SK-N-DZ (cell line): ENCODE measurements around the gene RBM22.

Source experiments
- DNase-seq: peaks from one replicate; pipeline ENCODE4 v3.0.0-alpha.2; 2015; ENCODE audit warnings: low spot score

Gene RBM22

DNA sequence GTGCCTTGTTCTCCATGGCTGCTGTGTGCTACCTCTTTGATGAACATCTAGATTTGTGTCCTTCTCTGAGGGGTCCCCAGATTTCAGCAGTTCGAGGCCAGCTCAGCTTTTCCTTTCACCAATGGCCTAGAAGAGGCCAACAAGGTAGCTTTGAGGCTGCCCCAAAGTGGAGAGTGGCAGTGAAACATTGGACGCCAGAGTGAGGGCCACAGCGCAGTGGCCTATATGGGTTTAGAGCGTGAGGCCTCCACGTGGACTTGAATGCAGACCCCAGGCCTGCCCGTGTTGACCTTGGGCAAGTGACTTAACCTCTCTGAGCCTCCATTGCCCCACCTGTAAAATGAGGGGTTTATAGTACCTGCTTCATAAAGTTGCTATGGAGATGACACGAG, 28.0 kb downstream of the RBM22 start:
- no peak for DNase-seq

DNA sequence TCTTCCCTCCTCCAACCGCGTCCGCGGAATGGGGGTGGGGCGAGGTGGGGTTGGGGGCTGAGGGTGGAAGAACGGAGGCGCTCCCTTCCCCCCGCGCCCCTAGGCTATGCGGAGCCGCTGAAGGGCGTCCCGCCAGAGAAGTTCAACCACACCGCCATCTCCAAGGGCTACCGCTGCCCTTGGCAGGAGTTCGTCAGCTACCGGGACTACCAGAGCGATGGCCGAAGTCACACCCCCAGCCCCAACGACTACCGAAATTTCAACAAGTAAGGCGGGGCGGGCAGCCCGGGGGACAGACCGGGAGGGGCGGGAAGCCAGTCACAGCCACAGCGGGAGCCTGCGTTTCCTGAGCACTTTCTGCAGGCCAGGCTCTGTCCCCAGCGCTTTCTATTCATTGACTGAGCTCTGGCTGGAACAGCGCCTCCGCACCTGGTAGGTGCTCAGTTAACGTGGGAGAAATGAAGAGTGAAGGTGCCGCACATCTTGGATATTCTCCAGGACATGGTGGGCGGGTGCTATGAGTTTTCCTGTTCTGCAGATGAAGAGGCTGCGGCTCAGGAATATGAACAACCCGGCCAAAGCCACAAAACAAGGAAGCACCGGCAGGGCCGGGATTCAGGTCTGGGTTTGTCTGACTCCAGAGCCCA, 28.5 kb downstream of the RBM22 start:
- no peak for DNase-seq

DNA sequence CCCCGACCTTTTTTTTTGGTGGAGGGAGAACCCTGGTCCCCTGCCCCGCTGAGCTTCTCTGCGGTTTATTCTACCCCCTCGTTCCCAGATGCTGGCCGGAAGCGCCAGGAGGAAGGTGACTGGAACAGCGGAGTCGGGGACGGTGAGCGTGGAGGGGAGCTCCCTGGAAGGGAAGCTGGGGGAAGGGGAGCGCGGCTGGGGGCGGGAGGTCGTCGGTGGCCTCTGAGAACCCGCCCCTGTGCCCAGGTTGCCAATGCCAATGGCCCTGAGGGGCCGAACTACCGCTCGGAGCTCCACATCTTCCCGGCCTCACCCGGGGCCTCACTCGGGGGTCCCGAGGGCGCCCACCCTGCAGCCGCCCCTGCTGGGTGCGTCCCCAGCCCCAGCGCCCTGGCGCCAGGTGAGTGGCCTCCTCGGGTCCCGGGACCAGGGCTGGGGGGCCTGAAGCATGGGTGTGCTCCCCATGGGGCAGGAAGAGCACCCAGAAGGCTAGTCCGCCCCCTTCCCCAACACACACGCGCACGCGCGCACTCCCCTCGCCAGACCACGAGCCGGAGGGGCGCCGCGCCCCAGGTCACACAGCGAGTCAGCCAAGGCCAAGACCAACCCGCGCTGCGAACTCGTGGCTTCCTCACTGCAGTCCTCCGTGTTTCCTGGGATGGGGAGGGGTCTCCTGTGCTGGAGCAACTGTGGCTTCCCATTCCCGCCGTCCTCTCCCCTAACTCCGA, 29.2 kb downstream of the RBM22 start:
- no peak for DNase-seq

DNA sequence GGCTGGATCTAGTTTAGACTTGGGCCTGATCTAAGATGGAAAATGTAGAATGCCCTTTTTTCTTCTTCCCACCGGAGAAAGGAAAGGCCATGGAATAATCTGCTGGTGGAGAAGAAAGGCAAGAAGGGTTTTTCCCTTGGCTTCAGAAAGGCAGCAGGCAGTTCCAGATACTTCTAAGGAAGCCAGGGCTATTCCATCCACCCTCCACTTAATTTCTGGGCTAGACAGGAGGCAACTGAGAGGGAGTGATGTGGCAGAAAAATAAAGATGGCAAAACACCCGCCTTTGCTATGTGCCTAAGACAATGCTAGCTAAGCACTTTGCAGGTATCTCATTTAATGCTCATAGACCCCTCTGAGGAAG, 29.9 kb downstream of the RBM22 start:
- no peak for DNase-seq

DNA sequence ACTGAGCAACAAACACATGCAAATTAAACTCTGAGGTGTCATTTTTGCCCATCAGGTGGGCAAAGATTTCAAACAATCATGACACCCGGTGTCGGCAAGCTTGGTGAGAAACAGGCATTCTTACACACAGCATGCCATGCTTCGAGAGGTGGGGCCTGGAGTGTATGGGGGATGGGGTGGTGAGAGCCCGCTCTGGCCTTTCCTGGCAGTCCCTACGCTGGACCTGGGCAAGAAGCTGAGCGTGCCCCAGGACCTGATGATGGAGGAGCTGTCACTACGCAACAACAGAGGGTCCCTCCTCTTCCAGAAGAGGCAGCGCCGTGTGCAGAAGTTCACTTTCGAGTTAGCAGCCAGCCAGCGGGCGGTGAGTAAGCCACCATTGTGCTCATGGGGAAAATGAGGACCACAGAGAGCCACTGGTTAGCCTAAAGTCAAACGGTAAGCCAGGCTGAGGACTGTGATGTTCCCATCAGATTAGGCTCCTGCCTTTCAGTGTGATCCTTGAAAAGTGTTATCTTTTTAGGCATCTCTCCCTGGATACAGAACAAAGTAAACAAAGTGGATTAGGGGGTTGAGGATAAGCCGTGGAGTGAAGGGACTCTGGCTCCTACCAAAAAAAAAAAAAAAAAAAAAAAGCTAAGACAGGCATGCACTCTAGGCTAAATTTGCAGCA, 30.5 kb downstream of the RBM22 start:
- peak; percentile 49 for DNase-seq

DNA sequence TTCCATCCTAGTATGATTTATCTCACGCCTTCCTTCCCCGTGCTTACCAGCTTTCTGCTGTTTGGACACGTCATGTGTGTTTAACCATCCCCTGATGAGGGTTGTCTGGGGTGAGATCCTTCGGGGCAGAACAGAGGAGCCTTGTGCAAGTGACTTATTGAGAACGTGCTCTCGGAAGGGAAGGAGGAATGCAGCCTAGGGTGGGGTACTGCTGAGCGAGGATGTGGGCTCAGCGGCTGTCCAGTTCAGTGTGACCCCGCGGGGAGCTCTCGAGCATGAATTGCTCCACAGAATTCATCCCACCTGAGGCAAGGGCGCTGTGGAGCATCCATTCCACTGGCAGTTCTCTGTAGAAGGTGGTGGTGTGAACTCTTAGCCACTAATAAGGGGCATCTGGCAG, 35.8 kb downstream of the RBM22 start:
- no peak for DNase-seq

DNA sequence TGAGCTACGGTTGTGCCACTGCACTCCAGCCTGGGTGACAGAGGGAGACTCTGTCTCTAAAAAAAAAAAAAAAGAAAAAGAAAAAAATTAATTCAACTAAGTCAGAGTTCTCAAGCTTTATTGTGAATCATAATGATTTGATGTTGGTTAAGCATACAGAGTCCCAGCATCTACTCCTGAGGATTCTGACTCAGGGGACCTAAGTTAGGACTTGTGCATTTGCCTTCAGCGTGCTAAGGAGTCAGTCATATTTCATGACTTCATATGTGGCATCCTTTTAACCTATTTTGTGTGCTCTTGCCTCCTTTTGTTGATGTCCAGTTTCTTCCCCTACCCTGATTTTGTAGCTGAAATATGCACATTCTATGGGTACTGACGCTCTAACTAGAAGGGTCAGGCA, 36.9 kb downstream of the RBM22 start:
- no peak for DNase-seq

DNA sequence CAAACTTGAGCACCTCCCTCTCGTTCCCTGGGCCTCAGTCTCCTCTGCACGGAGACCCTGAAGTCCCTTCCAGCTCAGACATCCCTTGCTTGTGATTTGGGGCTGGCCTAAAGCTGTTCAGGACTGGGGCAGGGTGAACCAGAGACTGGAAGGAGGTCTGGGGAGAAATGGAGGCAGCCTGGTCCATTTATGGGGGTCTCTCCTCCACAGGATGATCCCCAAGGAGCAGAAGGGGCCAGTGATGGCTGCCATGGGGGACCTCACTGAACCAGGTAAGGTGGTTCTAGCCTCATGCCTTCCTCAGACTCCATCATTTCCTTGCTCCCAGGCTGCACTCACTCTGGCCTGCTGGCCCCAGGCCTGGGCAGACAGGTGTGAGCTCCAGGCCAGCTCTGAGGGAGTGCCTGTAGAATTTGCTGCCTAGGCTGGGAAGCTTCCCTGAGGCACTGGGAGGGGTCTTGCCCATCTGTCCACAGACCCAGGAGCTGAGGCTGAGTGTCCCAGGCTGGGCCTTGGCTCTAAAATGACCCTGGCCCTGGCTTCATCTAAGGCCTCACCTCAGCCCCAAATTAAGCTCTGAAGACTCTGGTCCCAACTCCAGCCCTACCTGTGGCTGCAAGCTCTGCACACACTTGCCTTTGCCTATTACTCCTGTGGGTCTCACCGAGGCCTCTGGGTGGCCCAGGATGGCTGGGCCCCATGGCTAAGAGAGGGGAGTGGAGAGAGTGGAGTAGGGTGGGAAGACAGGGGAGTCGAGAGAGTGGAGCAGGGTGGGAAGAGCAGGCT, 37.9 kb downstream of the RBM22 start:
- no peak for DNase-seq

DNA sequence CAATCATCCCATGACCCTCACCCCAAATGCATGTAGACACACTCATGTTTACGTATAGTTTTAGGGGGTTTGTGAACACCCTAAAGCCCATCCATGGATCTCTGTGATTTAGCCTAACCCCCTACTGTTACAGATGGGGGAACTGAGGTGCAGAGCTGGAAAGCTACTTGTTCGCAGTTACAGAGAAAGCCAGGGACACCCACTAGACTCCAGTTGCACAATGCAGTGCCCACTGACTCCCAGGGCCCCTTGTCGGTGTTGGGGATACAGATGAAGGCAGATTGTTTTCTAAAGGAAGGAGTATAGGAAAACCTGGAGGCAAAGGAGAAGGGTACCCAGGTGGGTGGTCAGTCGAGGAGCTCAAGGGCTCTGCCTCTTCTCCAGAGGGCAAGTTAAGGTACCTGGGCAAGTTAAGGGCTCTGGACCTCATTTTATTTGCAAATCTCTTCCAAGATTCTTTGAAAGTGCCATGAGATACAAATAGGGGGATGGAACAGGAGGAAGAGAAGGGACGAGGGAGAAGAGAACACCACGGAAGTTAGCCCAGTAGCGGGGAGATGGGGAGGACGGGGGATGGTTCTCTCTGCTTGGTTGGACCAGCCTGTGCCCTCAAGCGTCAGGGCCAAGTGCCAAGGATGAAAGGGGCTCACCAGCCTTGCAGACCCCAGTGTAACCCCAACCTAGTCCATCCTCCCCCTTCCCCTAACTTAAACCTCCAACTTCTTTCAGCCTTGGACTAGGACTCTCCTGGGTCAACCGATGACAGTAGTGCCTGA, 38.9 kb downstream of the RBM22 start:
- DNase-seq: no peak

DNA sequence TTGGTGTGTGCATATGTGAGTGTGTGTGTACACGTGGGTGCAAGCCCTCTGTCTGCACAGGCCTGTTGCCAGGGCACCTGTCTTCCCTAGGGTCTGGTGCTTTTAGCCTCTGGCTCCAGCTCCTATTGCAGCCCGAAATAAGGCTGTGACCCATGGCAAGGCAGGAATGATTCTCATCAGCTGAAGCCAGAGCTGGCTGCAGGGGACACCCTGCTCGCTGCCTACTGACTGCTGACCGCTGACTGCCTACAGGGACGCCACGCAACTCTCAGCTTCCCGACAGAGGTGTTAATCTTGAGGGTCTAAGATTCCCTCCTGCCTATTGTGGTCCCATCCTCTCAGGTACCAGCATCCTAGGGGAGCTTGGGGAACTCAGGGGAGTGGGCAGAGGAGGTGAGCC, 39.8 kb downstream of the RBM22 start, which contains the start of gene MYOZ3:
Gene MYOZ3, plus strand, starts transcription at position 166 of the 400 bp plus-strand sequence. CDS start 1,691 bp downstream, outside the sequence.
- DNase-seq: no peak

DNA sequence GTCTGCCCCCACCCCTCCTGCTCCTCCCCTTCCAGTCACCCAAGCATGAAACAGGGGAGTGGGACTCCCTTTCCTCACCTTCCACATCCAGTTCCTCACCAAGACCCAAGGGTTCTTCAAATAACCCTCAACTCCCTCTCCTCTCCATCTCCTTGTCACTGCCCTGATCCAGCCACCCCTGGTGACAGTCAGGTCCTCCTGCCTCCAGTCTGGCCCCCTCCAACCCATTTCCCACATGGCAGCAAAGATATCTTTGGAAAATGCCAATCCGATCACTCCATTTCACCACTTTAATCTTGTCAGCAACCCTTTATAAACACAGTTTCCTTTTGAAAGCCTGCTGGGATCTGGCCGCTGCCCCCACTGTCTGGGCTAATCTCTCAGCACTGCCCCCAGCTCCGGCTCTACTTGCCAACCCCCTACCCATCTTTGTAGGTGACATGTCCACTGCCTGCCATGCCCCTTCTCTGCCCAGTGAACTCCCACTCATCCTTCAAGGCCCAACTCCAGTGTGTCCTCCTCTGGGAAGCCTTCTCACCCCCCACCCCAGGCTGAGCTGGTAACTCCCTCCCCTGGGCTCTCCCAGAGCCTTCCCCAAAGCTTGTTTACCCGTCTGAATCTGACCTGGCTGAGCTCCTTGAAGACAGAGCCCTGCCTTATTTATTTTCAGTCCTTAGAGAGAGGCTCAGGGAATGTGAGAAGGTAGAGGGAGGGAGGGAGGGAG, 40.6 kb downstream of the RBM22 start:
- no peak for DNase-seq

DNA sequence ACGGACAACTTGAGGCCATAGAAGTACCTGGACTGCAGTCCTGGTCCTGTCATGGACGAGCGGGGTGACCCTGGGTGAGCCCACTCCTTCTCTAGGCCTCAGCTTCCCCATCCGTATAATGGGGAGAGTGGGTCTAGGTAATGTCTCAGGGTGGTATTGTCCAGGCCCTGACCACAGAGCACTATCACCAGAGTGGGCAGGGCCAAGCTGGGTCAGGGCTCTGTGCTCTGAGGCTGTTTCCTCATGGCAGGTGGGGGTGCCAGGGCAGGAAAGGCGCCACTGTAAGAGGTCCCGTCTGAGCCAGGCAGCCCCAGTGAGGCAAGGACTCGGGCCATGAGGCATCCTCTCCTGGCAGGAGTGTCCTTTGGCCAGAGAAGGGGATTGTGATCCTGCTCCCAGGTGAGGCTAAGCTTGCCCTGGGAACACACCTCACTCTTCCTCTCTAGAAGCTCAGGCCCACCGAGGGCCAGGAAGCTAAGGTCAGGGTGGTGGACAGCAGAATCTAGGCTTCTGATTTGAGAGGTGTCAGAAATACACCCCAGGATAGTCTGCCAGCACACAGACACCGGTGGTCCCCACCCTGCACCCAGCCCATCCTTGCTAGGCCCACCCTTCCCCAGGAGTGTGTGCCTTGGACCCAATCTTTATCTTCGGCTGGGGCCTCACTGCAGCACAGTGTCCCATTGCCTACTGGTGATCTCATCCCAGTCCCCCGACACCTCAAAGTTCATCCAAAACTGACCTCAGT, 41.3 kb downstream of the RBM22 start:
- no peak for DNase-seq

DNA sequence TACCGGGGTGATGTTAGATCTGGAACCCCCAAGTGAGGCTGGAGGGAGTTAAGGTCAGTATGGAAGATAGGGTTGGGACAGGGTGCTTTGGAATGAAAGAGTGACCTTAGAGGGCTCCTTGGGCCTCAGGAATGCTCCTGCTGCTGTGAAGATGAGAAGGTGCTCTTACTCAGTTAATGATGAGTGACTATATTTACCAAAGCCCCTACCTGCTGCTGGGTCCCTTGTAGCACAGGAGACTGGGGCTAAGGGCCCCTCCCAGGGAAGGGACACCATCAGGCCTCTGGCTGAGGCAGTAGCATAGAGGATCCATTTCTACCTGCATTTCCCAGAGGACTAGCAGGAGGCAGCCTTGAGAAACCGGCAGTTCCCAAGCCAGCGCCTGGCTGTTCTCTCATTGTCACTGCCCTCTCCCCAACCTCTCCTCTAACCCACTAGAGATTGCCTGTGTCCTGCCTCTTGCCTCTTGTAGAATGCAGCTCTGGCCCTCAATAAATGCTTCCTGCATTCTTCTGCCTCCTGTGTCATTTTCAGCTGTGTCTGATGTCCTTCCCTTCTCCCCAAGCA, 42.1 kb downstream of the RBM22 start:
- DNase-seq: no peak

DNA sequence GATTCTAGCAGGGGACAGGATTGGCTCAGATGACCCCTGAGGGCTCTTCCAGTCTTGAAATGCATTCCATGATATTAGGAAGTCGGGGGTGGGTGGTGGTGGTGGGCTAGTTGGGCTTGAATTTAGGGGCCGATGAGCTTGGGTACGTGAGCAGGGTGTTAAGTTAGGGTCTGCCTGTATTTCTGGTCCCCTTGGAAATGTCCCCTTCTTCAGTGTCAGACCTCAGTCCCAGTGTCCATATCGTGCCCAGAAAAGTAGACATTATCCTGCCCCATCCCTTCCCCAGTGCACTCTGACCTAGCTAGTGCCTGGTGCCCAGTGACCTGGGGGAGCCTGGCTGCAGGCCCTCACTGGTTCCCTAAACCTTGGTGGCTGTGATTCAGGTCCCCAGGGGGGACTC, 42.7 kb downstream of the RBM22 start:
- no peak for DNase-seq

DNA sequence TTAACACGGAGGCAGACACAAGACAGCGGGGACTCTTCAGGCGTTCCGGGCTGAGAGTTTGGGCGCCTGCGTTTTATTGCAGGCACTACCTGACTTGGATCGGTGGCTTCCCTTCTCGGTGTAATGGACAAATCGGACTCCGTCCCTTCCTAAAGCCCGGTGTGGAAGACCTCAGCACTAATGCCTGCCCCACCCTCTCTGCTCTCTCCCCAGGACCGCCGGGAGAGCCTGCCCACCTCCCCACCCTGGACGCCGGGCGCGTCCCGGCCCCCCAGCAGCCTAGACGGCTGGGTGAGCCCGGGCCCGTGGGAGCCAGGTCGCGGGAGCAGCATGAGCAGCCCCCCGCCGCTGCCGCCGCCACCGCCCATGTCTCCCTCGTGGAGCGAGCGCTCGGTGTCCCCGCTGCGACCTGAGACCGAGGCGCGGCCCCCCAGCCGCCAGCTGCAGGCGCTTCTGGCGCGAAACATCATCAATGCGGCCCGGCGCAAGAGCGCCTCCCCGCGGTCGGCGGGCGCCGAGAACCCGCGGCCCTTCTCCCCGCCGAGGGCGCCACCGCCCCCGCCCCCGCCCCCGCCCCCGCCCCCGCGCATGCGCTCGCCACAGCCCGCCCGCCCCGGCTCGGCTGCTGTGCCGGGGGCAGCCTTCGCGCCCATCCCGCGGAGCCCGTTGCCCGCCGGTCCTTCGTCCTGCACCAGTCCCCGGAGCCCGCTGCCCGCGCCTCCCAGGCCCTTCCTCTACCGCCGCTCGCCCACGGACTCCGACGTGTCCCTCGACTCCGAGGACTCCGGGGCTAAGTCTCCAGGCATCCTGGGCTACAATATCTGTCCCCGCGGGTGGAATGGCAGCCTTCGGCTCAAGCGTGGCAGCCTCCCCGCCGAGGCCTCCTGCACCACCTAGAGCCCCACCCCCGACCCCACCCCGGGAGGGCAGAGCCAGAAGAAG, 44.4 kb downstream of the RBM22 start:
- peak; percentile 74 for DNase-seq

DNA sequence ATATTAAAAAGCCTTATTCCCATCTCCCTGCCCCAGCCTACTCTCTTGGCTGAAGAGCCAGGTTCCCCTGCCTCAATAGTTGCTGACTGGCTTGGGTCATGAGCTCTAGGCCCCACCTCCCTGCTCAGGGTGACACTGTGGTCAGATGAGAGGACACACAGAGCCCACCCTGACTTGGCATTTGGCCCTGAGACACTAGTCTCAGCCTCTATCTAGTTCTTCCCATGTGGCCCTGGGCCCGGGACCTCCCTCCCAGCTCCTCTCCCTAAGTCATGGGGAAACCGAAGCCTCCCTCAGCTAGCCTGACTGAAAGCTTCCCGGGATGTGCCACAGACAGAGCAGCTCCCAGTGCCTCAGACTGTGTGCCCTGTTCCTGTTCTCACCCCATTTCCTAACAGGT, 45.6 kb downstream of the RBM22 start:
- DNase-seq: no peak

DNA sequence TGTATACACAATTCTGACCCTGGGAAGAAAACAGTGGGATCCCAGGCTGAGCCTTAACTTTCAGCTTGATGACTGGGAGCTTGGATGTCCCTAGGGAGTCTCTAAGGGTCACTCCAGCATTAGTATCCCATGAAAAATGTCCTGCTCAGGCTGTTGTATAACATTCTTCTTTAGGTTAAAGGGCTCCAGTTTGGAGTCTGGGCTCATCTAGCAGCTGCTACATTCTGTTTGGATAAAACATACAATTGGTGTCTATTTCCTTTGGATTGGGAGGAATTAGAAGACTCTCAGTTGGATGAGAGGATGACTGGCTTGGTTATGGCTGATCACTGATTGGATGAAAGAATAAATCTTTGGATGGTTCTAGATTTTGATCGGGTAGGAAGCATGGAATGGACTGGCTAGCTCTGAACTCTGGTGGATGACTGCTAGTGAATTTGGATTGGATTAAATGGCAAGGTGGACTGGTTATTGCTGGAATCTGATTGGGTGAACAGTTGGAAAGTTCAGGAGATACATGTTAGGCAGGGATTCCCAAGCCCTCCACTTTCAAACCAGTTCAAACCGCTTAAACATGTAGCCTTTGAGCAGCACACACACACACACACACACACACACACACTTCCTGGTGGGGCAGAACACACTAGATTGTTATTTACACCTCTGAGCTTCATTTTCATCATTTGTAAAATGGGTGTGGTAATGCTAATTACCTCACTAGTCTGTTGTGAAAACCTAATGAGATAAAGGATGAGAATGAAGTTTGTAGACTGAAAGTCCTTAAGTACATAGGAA, 46.9 kb downstream of the RBM22 start:
- DNase-seq: no peak
